CD4-positive, alpha-beta T cell treated with Interleukin-4 for 4 hours (primary cell): ENCODE data around the gene KAZALD1.

Experiments
- DNase-seq: peaks from one replicate; pipeline ENCODE4 v3.0.0-alpha.2; 2020

The KAZALD1 gene

DNA sequence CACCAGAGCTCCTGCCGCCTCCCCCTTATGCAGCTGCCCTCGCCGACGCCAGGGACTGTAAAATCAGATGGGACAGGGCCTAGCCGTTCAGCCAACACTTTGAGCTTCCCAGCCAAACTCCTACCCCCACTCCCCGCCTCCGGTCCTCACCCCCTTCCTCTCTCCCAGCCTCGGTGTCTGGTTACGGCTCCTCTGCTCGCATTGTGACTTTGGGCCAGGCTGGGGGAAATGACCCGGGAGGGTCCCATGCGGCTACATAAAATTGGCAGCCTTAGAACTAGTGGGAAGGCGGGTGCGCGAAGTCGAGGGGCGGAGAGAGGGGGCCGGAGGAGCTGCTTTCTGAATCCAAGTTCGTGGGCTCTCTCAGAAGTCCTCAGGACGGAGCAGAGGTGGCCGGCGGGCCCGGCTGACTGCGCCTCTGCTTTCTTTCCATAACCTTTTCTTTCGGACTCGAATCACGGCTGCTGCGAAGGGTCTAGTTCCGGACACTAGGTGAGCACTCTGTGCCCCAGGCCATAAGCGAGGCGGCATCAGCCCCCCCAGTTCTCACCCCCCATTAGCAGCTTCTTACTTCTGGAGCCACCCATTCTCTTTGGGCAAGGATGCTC lies at the start of gene KAZALD1:
Gene KAZALD1, plus strand, starts transcription at position 366 of the 608 bp plus-strand sequence. CDS start 604 bp downstream, outside the sequence.
- DNase-seq, result no peak

- peak; percentile 81 for DNase-seq
These were observed 49.0 kb upstream of the KAZALD1 start for GRCh38 chr10:101012525-101013364.

DNA sequence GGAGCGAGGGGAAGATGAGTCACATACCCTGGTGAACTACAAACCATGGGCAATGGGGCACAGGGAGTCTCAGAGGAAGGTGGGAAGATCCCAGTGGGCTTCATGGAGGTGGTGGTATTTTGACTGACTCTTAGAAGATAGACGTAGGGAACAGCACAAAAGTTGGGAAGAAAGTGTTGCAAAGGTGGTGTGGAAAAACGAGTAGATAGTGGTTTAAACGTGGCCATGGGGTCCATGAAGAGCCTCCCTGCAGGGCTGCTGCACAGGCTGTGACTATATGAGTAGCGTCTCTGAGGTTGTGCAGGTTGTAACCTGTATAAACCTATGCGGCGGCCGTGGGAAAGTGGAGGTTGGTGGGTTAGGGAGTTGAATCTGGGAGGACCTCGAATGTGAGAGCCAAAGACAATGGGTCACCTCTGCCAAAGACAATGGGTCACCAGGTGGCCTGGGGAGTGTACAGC lies 48.4 kb upstream of the KAZALD1 start:
- DNase-seq, result no peak

DNA sequence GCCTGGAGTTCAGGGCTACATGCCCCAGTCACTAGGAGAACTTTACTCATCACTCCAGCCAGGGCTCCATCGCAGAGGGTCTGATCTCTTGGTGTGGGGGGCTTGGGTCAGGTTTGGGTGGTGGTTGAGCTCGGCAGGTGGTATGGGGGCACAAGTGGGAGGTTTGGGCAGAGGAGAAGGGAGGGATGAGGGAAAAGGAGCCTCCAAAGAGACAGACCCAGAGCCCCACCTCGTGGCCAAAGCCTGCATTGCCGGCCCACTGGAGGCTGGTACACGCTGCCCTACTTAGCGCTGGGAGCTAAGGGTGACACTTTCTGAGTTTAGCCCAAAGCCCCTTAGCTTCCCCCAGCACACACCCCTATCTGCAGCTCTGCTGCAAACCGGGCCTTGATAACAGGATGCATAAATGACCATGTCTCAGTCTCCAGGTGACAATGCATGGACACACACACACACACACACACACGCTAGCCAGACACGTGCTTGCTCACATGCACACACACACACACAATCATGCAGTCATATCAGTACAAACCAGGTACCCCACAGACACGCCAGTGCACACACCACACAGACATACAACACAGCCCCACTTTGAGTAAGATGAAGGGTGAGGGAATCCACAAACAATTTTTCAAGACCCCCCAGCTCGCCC lies 47.4 kb upstream of the KAZALD1 start:
- DNase-seq, result peak; percentile 68

DNA sequence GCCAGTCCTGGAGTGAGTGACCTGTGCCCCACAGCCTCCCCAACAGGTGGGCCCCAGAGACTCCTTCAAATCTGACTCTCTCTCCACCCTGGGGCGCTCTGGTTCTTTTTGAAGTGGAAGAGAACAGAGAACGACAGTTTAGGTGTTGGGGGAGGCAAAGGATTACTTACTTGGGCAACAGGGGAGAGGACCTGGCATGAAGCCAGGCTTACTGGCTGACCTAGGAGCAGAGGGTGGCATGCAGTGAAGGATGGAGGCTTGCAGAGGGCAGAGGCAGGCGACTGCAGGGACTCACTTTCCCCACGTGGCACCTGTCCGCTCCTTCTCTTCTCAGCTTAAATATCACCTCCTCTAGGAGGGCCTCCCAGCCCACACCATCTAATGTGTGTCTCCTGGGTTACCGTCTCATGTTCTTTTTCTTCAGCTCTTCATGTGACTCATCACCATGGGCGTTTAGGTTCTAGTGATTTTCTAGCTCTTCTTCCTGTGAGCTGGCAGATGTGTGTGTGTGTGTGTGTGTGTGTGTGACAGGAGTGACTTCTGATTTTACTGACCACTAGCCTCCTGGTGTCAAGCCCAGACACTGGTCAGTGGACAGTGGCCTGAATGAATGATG lies 46.7 kb upstream of the KAZALD1 start:
- peak; percentile 17 for DNase-seq

- DNase-seq, result no peak
These were observed 46.2 kb upstream of the KAZALD1 start for GRCh38 chr10:101015582-101015973.

- DNase-seq, result no peak
These were observed 45.0 kb upstream of the KAZALD1 start for GRCh38 chr10:101016814-101017213.

DNA sequence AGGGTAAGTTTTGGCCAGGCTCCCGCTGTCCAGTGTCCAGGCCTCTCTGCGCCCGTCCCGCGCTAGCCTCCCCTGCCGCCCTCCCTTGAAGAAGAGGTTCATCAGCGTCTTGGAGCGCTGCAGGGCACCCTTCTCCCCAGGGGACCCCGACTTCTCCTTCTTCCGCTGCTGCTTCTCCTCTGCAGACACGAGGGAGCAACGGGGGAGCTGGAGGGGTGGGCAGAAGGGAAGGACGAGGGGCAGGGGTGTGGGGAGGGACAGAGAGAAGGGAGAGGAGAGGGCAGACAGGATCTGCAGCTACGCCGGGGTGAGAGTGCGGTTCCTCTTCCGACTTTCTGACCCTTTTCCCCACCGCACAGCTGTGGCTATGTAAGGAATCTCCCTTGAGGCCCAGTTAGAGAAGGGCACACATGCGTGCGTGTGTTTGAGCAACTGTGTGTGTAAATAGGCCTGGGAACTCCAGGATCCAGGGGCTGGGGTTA lies 43.6 kb upstream of the KAZALD1 start:
- no peak for DNase-seq

- DNase-seq, result peak; percentile 58
These were observed 43.0 kb upstream of the KAZALD1 start for GRCh38 chr10:101018600-101019439.

DNA sequence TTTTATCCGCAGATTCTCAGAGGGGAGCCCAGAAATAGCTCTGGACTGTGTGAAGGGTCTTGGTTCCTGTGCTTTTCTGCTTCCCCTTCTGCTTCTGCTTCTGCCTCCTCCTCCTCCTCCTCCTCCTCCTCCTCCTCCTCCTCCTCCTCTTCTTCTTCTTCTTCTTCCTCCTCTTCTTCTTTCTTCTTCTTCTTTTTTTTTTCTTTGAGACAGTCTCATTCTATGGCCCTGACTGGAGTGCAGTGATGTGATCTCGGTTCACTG lies 42.4 kb upstream of the KAZALD1 start:
- DNase-seq, result no peak

- DNase-seq, result no peak
These were observed 41.2 kb upstream of the KAZALD1 start for GRCh38 chr10:101020427-101021075.

- no peak for DNase-seq
These were observed 40.5 kb upstream of the KAZALD1 start for GRCh38 chr10:101021239-101021638.

DNA sequence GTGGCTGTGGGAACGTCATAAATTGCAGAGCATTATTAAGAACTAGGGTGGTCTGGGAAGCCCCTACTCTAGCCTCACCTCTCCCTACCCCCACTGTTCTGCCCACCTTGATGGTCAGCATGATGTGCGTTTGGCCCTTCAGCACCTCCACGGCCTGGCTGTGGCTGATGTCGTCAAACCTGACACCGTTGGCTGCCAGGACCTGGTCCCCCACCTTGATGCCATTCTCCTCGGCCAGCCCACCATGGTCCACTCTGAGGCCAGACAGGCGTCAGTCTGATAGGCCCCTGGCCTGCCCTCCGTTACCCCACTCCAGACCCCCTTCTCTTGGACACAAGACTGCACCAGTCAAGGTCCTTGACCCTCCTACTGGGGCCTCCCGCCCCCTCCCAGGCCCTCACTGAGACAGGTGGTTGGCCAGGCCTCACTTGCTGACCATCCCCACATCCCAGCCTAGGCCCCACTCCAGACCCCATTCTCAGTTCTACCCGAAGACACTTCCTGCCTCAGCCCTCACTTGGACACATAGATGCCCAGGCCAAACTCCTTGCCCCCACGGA lies 40.0 kb upstream of the KAZALD1 start:
- no peak for DNase-seq

DNA sequence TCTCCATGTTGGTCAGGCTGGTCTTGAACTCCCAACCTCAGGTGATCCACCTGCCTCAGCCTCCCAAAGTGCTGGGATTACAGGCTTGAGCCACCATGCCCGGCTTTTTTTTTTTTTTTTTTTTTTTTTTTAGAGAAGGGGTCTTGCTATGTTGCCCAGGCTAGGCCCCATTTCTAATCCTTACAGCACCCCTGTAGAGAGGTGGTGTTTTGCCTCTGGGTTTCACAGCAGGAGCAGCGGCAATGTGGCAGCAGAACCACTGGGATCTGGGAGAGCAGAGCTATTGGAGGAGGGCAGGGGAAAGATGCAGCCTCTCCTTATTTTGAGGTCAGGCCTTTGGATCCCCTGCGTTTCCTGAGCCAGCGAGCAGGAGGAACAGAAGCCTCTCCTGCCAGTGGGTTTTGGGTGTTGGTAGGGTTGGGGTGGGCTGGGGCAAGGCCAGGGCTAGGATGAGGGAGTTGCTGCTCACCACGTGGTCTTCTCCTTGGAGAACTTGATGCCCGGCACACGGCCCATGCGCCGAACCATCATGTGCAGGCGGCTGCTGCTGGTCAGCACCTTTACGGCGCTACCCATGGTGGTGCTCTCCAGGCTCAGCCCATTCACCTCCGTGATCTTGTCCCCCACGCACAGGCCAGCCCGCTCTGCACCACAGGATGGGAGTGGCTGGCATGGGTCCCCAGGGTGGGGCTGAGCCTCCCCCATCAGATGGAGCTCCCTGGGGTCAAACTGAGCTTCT lies 38.7 kb upstream of the KAZALD1 start:
- DNase-seq, result no peak

DNA sequence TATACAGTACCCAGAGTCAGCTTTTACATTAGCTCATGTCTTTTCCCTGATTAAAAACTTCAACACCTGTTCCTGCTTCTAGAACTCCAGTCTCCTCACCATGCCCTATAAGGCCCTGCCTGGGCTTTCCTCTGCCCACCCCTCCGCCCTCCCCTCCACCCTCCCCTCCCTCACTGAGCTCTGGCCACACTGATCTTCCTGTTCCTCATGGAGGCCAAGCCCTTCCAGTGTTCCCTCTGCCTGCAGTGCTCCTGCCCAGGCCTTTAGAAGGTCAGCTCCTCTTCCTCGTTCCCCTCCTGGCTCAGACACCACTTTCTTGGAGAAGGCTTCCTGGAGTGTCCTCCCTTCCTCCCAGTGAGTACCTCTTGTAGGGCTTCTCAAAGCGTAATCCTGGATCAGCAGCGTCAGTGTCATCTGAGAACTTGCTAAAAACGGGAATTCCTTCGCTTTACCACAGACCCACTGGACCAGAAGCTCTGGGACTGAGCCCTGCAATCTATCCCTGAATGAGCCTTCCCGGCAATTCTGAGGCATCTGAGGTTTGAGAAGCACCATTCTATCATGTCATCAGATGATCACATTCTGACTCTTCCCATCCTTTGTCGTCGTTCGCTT lies 34.6 kb upstream of the KAZALD1 start:
- DNase-seq, result no peak

DNA sequence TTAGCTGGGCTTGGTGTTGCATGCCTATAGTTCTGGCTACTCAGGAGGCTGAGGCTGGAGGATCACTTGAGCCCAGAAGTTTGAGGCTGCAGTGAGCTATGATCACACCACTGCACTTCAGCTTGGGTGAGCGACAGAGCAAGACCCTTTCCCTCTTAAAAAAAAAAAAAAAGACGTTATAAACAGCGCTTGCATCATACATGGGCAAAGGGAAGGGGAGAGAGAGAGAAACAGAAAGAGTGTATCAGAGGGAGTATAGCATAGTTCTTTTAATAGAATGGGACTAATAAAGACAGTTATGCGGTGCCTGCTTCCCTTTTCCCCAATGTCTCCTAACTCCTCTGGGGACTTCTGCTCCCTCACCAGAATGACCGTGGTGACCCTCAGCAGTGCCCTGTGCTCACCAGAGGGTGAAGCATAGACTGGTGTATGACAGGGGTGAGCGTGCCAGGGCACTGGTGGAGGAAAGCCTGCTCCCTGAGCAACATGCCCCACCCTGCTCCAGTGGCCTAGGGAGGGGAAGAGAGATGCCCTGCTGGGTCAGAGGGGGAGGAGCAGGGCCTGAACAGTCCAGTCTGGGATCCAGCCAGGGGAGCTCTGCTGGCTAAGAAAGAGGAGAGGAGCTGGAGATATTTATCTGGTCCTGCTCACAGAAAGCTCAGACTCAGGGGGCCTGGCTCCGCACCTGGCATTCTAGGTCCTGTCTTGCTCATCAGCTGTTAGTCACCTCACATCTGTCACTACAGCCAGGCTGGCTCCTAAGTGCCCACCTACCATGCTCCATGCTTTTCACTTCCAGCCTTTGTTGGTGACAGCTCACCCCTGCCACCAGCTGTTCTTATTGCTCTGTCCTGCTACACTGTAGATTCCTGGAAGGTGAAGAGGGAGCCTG lies 33.1 kb upstream of the KAZALD1 start:
- no peak for DNase-seq

DNA sequence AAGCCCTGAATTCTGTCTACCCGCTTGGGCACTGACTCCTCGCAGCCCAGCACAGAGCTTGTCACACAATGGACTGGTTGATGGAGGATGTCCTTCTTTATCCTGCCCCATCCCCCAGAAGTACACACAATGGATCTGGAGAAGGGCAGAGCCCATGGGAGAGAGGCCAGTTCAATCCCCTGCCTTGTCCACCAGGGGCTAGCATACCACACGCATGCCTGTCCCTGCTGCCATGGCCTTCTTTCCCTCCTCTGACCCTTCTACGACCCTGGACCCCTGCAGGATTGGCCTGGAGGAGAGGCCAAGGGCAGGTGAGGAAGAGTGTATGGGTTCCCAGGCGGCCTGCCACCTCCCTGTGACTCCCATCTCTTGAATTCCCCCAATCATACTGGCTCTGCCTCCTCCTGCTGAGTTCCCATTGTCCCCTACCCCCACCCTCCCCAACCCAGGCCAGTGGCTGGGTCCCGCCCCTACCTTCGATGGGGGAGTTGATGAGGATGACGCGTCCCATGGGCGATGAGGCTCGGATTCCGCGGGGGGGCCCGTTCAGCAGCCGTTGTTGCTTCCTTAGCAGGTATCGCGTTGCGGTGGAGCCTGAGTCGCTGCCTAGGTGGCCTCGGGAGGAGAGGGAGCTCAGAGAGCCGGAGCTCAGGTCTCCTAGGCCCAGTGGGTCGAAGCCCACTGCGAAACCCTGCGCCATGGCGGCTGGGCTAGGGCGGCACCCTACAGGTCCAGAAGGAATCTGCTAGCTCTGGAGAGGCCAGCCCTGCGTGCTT lies 32.1 kb upstream of the KAZALD1 start:
- DNase-seq, result no peak

- no peak for DNase-seq
These were observed 31.2 kb upstream of the KAZALD1 start for GRCh38 chr10:101030496-101031127.
